Vagina (tissue), 2 donors: ENCODE data around the gene WRAP53. TPM values are rescaled to one million over a fixed set of nuclear protein-coding genes. Genes with fewer than 3 reads are reported as not detected.

Source experiments
- DNase-seq, 2 donors: peaks; one replicate each; pipeline ENCODE4 v3.0.0-alpha.2; 2017; ENCODE audit errors: extremely low spot score in 2 of 2
- H3K27ac ChIP-seq: fragments of 200-600 bp; sonication (generic); one replicate; pipeline ENCODE4 v1.5.1; 2019
- H3K27me3 ChIP-seq: fragments of 200-600 bp; sonication (generic); one replicate; pipeline ENCODE4 v1.5.1; 2019
- H3K36me3 ChIP-seq, 2 donors: fragments of 200-600 bp; sonication (generic); one replicate each; pipeline ENCODE4 v1.5.1; 2017 to 2019
- H3K4me1 ChIP-seq: fragments of 200-600 bp; sonication (generic); one replicate; pipeline ENCODE4 v1.5.1; 2019
- H3K4me3 ChIP-seq, 2 donors: fragments of 200-600 bp; sonication (generic); 1 replicate in 1 of 2; 2 replicates in 1 of 2; pipeline ENCODE4 v1.5.1; 2016 to 2019
- H3K9me3 ChIP-seq: fragments of 200-600 bp; sonication (generic); one replicate; pipeline ENCODE4 v1.5.1; 2019
- POLR2A ChIP-seq, 2 donors: fragments of 450-650 bp; IDR thresholded peaks; one replicate each; pipeline ENCODE4 v1.6.1; 2017; ENCODE audit warnings: antibody characterized with exemption in 2 of 2, mild to moderate bottlenecking in 2 of 2, moderate library complexity in 2 of 2
- POLR2AphosphoS5 ChIP-seq, 2 donors: sonication (generic); formaldehyde crosslinking; IDR thresholded peaks; one replicate each; pipeline ENCODE4 v1.9.0; 2017; ENCODE audit warnings: antibody characterized with exemption in 2 of 2, mild to moderate bottlenecking in 2 of 2, low read depth in 1 of 2; ENCODE audit not compliant: insufficient read depth in 1 of 2
- intact Hi-C: fragments of 100-400 bp; cut with DNase I; formaldehyde crosslinking; loops from one replicate; pipeline ENCODE4 v1.15.1; 2023
- total RNA-seq: library from RNA; depleted of rRNA; stranded (reverse); fragments of >200 nt; gene quantifications from one replicate; pipeline ENCODE4 v1.2.3, GENCODE V29; 2016
- TF ChIP-seq, protein P1 (sequence below), 3 experiments: fragments of 450-650 bp in 2 of 3; fragments of 200-600 bp in 1 of 3; sonication (generic) in 1 of 3; IDR thresholded peaks; one replicate each; pipeline ENCODE4 v1.5.1; 2017 to 2019; ENCODE audit warnings: antibody characterized with exemption in 3 of 3, mild to moderate bottlenecking in 2 of 3, moderate library complexity in 2 of 3

The WRAP53 gene
- total RNA-seq, 1 donor from 2014 or later = 7.6 TPM

DNA sequence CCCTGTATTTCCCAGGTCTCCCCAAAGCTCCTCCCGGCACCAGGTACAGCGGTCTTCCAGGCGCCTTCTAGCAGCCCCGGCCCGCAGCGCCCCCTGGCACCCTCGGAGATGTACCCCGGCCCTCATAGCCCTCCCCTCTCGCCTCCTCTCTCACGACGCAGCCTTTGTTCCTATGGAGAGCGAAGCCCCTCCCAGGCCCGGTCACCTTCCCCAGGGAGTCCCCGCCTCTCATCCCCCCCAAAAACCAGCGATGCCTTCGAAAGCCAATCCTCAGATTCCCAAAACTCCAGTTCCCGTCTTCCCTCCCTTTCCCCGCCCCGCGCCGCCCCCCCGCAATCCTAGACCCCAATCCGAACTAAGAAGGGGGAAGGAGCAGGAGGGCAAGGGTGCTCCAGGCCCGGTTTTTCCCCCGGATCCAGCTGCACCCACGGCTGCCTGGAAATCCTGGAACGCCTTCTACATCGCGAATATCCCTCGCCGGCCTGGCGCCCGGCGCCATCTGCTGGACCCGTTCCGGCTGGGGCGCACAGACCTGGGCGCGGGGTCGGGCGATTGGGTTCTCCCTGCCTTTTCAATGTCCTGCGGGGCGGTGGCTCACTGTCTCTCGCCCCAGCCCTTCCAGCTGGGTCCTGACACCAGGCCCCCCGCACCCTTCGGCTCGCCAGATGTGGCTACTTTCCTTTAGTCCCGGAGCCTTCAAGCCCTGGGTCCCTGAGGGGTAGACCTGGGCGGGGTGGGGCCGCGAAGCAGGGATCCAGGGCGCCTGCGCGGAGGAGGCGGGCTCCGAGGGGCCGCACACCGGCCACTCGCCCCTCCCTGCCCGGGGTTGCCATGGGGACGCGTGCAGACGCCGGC, 28.9 kb downstream of the WRAP53 start, which contains the start of gene DNAH2:
Gene DNAH2, plus strand, starts transcription at position 844 of the 855 bp plus-strand sequence. CDS start 1,991 bp downstream, outside the sequence.
- no peak for DNase-seq
- TF ChIP-seq POLR2AphosphoS5 (IDR thresholded peaks at IDR 0.05; ENCODE audit: insufficient read depth in 1 of 2, low read depth in 1 of 2) (peak; percentile 15 to 75), POLR2A (IDR thresholded peaks at IDR 0.05) (peak in 1 of 2 donors; percentile 16)
- TF ChIP-seq, protein P1, sequence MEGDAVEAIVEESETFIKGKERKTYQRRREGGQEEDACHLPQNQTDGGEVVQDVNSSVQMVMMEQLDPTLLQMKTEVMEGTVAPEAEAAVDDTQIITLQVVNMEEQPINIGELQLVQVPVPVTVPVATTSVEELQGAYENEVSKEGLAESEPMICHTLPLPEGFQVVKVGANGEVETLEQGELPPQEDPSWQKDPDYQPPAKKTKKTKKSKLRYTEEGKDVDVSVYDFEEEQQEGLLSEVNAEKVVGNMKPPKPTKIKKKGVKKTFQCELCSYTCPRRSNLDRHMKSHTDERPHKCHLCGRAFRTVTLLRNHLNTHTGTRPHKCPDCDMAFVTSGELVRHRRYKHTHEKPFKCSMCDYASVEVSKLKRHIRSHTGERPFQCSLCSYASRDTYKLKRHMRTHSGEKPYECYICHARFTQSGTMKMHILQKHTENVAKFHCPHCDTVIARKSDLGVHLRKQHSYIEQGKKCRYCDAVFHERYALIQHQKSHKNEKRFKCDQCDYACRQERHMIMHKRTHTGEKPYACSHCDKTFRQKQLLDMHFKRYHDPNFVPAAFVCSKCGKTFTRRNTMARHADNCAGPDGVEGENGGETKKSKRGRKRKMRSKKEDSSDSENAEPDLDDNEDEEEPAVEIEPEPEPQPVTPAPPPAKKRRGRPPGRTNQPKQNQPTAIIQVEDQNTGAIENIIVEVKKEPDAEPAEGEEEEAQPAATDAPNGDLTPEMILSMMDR (IDR thresholded peaks at IDR 0.05) = peak in 1 of 3 experiments; percentile 30
- intact Hi-C loops = no loop called here
- H3K27ac ChIP-seq = peak within 1 kb of the TSS; percentile 74
- H3K36me3 ChIP-seq = no peaks in the 10 kb centered on the region
- H3K27me3 ChIP-seq = no peaks in the 10 kb centered on the region
- no peaks in the 10 kb centered on the region for H3K9me3 ChIP-seq
- peaks cover 24% of the 10 kb centered on the region for H3K4me1 ChIP-seq
- peak within 1 kb of the TSS; percentile 57 to 72 for H3K4me3 ChIP-seq

DNA sequence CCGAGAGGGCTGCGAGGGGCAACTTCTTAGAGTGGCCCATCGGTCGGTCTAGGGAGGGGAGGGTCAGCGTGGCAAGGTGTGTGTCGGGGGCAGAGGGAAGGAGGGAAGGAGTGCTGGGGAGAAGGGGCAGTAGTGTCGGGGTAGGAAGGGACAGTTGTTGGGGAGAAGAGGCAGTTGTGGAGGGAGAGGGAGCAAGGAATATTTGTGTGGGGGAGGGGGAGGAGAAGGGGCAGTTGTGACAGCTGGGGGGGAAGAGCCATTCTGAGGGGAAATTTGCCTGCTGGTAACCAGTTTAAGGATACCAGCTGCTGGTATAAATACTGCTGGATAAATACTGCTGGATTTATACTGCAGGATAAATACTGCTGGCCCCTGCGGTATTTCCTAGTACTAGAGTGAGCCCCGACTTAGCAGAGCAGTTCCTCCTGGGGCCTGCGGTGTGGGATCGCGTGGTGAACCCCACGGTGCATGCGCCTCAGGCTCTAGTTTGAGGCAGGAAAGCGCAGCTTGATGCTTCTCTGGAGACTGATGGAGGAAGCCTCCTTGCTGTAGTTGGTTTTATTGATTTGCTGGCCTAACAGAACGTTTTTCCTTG, 29.6 kb downstream of the WRAP53 start:
- TF ChIP-seq POLR2A (IDR thresholded peaks at IDR 0.05) (no peak), POLR2AphosphoS5 (IDR thresholded peaks at IDR 0.05; ENCODE audit: insufficient read depth in 1 of 2, low read depth in 1 of 2) (no peak)
- TF ChIP-seq, protein P1 (IDR thresholded peaks at IDR 0.05) = no peak
- peak overlapping the region; percentile 74 for H3K27ac ChIP-seq
- no peaks in the 10 kb centered on the region for H3K27me3 ChIP-seq
- DNase-seq = no peak
- intact Hi-C loops = no loop called here
- H3K4me3 ChIP-seq = peak overlapping the region; percentile 57 to 72
- no peaks in the 10 kb centered on the region for H3K36me3 ChIP-seq
- H3K4me1 ChIP-seq = peaks cover 24% of the 10 kb centered on the region
- H3K9me3 ChIP-seq = no peaks in the 10 kb centered on the region

DNA sequence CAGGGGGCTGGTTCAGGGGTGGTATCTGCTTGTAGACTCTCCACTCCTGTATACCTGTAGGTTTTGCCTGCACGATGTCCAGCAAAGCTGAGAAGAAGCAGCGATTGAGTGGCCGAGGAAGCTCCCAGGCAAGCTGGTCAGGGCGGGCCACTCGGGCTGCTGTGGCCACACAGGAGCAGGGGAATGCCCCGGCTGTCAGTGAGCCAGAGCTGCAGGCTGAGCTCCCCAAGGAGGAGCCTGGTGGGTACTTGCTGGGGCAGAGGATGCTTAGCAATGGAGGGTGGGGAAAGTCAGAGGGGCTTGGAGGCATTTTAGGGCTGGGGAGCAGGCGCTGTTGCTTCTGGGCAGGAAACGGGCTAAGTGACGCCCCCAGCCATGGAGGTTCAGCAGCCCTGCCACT, 31.4 kb downstream of the WRAP53 start:
- intact Hi-C loops = no loop called here
- TF ChIP-seq POLR2A (IDR thresholded peaks at IDR 0.05) (no peak), POLR2AphosphoS5 (IDR thresholded peaks at IDR 0.05; ENCODE audit: insufficient read depth in 1 of 2, low read depth in 1 of 2) (no peak)
- TF ChIP-seq, protein P1 (IDR thresholded peaks at IDR 0.05) = no peak

DNA sequence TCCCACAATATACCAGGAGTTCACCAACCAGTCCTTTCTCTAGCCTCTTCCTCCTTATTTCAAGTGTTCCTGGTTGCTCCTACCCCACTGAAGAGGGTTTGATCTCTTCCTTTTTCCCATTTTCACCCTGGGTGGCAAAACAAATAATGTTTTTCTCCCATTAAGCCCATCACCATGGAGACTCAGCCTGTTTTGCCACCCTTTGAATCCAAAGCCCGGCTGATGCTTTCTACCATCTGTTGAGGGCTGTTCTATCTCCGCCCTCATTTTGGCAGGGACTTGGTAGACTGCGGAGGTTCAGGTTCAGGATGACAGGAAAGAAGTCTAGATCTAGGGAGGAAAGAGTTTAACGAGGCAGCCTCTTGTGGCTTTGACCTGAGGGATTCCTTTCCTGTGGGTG, 31.8 kb downstream of the WRAP53 start:
- H3K4me3 ChIP-seq = no peak overlapping the region
- no peak for TF ChIP-seq POLR2AphosphoS5 (IDR thresholded peaks at IDR 0.05; ENCODE audit: insufficient read depth in 1 of 2, low read depth in 1 of 2)
- TF ChIP-seq, protein P1 (IDR thresholded peaks at IDR 0.05) = no peak
- TF ChIP-seq POLR2A (IDR thresholded peaks at IDR 0.05) = no peak
- no peaks in the 10 kb centered on the region for H3K36me3 ChIP-seq
- no peak for DNase-seq
- no peaks in the 10 kb centered on the region for H3K9me3 ChIP-seq
- peaks cover 24% of the 10 kb centered on the region for H3K4me1 ChIP-seq
- H3K27me3 ChIP-seq = no peaks in the 10 kb centered on the region
- H3K27ac ChIP-seq = no peak overlapping the region
- intact Hi-C loops = no loop called here

More for the DNA sequence above, 31.4 kb downstream of the WRAP53 start:
- no peaks in the 10 kb centered on the region for H3K27me3 ChIP-seq
- H3K4me1 ChIP-seq = peaks cover 24% of the 10 kb centered on the region
- no peak overlapping the region for H3K27ac ChIP-seq
- no peaks in the 10 kb centered on the region for H3K9me3 ChIP-seq
- H3K4me3 ChIP-seq = no peak overlapping the region
- no peak for DNase-seq
- H3K36me3 ChIP-seq = no peaks in the 10 kb centered on the region
